ENCODE data around the gene CRADD.
A peak's percentile ranks its signal among the peaks of the same experiment; 100 is the strongest.
"Not testable (repeated sequence)": the region's sequence is repeated elsewhere in the genome, so short reads cannot be mapped to it uniquely, and the experiment has no call there.

CRADD gene

GRCh38 chr12:93773122-93773871 lies 96.1 kb downstream of the CRADD start:
- Histone ChIP-seq H3K9me3 (ENCODE audit: control insufficient read depth in 2 of 2, low read length in 2 of 2) (no peaks in the 10 kb centered on the region), H3K4me1 (ENCODE audit: control insufficient read depth, insufficient read depth, low read length) (peaks cover 14% of the 10 kb centered on the region), H3K36me3 (ENCODE audit: control insufficient read depth in 2 of 2, insufficient read depth in 2 of 2, low read length in 2 of 2) (no peaks in the 10 kb centered on the region), H3K4me3 (ENCODE audit: low read length in 2 of 2) (no peak overlapping the region), H3K27me3 (ENCODE audit: control insufficient read depth in 1 of 2, insufficient read depth in 2 of 2, low read length in 2 of 2) (no peaks in the 10 kb centered on the region), H3K27ac (ENCODE audit: low read length) (no peak overlapping the region), H3K9ac (ENCODE audit: low read length in 2 of 2) (no peak overlapping the region)

GRCh38 chr12:93776581-93777018 lies 99.4 kb downstream of the CRADD start:
- peak overlapping the region in 1 of 2 donors; percentile 35 for H3K4me3 ChIP-seq (ENCODE audit: low read length in 2 of 2)
- no peaks in the 10 kb centered on the region for H3K9me3 ChIP-seq (ENCODE audit: control insufficient read depth in 2 of 2, low read length in 2 of 2)
- H3K9ac ChIP-seq (ENCODE audit: low read length in 2 of 2): peak overlapping the region in 1 of 2 donors; percentile 31
- peak overlapping the region; percentile 56 for H3K27ac ChIP-seq (ENCODE audit: low read length)
- H3K27me3 ChIP-seq (ENCODE audit: control insufficient read depth in 1 of 2, insufficient read depth in 2 of 2, low read length in 2 of 2): no peaks in the 10 kb centered on the region
- peaks cover 29% of the 10 kb centered on the region for H3K4me1 ChIP-seq (ENCODE audit: control insufficient read depth, insufficient read depth, low read length)
- H3K36me3 ChIP-seq (ENCODE audit: control insufficient read depth in 2 of 2, insufficient read depth in 2 of 2, low read length in 2 of 2): no peaks in the 10 kb centered on the region

DNA sequence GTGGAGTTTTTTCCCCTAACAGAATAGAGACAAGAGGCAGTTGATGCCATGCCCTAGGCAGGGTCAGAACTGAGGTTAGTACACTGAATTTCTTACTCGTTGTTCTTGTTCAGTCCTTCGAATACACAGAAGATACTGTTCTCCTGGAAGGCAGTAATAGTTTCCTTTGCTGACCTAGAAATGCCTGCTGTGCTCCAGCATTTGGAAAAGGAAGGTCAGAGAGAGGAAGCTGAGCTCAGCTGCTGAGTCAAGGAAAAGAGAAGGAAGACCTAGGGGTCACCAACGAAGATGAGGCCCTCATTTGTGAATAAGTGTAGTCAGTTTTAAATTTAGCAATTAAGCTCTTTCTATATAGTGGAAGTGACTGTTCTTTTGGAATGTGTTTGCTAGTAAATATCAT lies 100.1 kb downstream of the CRADD start:
- Histone ChIP-seq H3K36me3 (ENCODE audit: control insufficient read depth in 2 of 2, insufficient read depth in 2 of 2, low read length in 2 of 2) (no peaks in the 10 kb centered on the region), H3K4me1 (ENCODE audit: control insufficient read depth, insufficient read depth, low read length) (peaks cover 29% of the 10 kb centered on the region), H3K4me3 (ENCODE audit: low read length in 2 of 2) (peak overlapping the region in 1 of 2 donors; percentile 35), H3K27me3 (ENCODE audit: control insufficient read depth in 1 of 2, insufficient read depth in 2 of 2, low read length in 2 of 2) (no peaks in the 10 kb centered on the region), H3K27ac (ENCODE audit: low read length) (peak overlapping the region; percentile 56), H3K9ac (ENCODE audit: low read length in 2 of 2) (peak overlapping the region in 1 of 2 donors; percentile 31), H3K9me3 (ENCODE audit: control insufficient read depth in 2 of 2, low read length in 2 of 2) (no peaks in the 10 kb centered on the region)

DNA sequence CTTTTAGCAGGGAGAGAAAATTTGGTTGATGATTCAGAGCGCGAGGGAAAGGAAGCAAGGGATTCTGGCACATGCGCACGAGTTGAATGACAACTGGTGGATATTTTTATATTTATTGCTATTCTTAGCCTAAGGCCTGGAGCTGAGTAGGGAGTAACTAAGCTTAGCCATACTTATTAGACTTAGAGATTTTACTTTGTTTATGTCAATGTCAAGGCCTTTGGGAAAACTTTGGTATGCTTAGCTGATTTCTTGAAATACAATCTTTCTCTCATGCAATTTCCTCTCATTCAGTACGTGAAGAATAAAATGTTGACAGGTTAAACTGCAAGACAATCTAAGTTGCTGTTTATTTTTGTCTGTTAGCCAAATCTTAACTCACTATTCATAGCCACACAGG lies 101.1 kb downstream of the CRADD start:
- Histone ChIP-seq H3K36me3 (ENCODE audit: control insufficient read depth in 2 of 2, insufficient read depth in 2 of 2, low read length in 2 of 2) (no peaks in the 10 kb centered on the region), H3K27me3 (ENCODE audit: control insufficient read depth in 1 of 2, insufficient read depth in 2 of 2, low read length in 2 of 2) (no peaks in the 10 kb centered on the region), H3K9me3 (ENCODE audit: control insufficient read depth in 2 of 2, low read length in 2 of 2) (no peaks in the 10 kb centered on the region), H3K4me1 (ENCODE audit: control insufficient read depth, insufficient read depth, low read length) (peaks cover 29% of the 10 kb centered on the region), H3K9ac (ENCODE audit: low read length in 2 of 2) (peak overlapping the region in 1 of 2 donors; percentile 19), H3K27ac (ENCODE audit: low read length) (peak overlapping the region; percentile 56), H3K4me3 (ENCODE audit: low read length in 2 of 2) (peak overlapping the region in 1 of 2 donors; percentile 23)

DNA sequence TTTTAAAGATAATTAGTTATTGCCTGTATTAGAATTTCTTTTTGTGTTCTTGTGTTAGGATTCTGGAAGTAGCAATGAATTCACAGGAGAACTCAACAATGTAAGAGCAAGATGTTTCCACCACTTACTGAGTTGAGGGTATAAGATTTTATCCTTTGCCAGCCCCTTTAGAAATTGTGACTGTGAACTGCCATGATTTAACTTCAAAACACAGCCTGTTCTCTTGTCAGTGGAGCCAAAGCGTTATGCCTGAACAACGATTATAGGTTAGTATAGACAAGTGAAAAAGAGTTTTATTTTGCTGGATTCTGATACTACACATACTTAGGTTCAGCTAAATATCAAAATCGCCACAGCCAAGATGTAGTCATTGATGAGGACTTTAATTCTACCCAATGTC lies 101.6 kb downstream of the CRADD start:
- Histone ChIP-seq H3K36me3 (ENCODE audit: control insufficient read depth in 2 of 2, insufficient read depth in 2 of 2, low read length in 2 of 2) (no peaks in the 10 kb centered on the region), H3K9me3 (ENCODE audit: control insufficient read depth in 2 of 2, low read length in 2 of 2) (no peaks in the 10 kb centered on the region), H3K4me3 (ENCODE audit: low read length in 2 of 2) (peak overlapping the region in 1 of 2 donors; percentile 23), H3K9ac (ENCODE audit: low read length in 2 of 2) (peak overlapping the region in 1 of 2 donors; percentile 19), H3K4me1 (ENCODE audit: control insufficient read depth, insufficient read depth, low read length) (peaks cover 30% of the 10 kb centered on the region), H3K27me3 (ENCODE audit: control insufficient read depth in 1 of 2, insufficient read depth in 2 of 2, low read length in 2 of 2) (no peaks in the 10 kb centered on the region), H3K27ac (ENCODE audit: low read length) (peak overlapping the region; percentile 56)

- H3K9me3 ChIP-seq (ENCODE audit: control insufficient read depth in 2 of 2, low read length in 2 of 2): no peaks in the 10 kb centered on the region
- no peaks in the 10 kb centered on the region for H3K27me3 ChIP-seq (ENCODE audit: control insufficient read depth in 1 of 2, insufficient read depth in 2 of 2, low read length in 2 of 2)
- no peak overlapping the region for H3K4me3 ChIP-seq (ENCODE audit: low read length in 2 of 2)
- H3K4me1 ChIP-seq (ENCODE audit: control insufficient read depth, insufficient read depth, low read length): peaks cover 39% of the 10 kb centered on the region
- peak overlapping the region; percentile 3 for H3K27ac ChIP-seq (ENCODE audit: low read length)
- H3K9ac ChIP-seq (ENCODE audit: low read length in 2 of 2): peak overlapping the region in 1 of 2 donors; percentile 1
- no peaks in the 10 kb centered on the region for H3K36me3 ChIP-seq (ENCODE audit: control insufficient read depth in 2 of 2, insufficient read depth in 2 of 2, low read length in 2 of 2)
Observed at GRCh38 chr12:93780101-93780641, 103.0 kb downstream of the CRADD start.

GRCh38 chr12:93780886-93781285 lies 103.7 kb downstream of the CRADD start:
- not testable (repeated sequence) for H3K9ac ChIP-seq (ENCODE audit: low read length in 2 of 2); H3K27ac ChIP-seq (ENCODE audit: low read length); H3K36me3 ChIP-seq (ENCODE audit: control insufficient read depth in 2 of 2, insufficient read depth in 2 of 2, low read length in 2 of 2); H3K4me3 ChIP-seq (ENCODE audit: low read length in 2 of 2); H3K27me3 ChIP-seq (ENCODE audit: control insufficient read depth in 1 of 2, insufficient read depth in 2 of 2, low read length in 2 of 2); H3K9me3 ChIP-seq (ENCODE audit: control insufficient read depth in 2 of 2, low read length in 2 of 2)
- peaks cover 46% of the 10 kb centered on the region for H3K4me1 ChIP-seq (ENCODE audit: control insufficient read depth, insufficient read depth, low read length)

DNA sequence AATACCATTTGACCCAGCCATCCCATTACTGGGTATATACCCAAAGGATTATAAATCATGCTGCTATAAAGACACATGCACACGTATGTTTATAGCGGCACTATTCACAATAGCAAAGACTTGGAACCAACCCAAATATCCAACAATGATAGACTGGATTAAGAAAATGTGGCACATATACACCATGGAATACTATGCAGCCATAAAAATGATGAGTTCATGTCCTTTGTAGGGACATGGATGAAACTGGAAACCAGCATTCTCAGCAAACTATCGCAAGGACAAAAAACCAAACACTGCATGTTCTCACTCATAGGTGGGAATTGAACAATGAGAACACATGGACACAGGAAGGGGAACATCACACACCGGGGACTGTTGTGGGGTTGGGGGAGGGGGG lies 104.8 kb downstream of the CRADD start:
- H3K36me3 ChIP-seq (ENCODE audit: control insufficient read depth in 2 of 2, insufficient read depth in 2 of 2, low read length in 2 of 2); H3K9ac ChIP-seq (ENCODE audit: low read length in 2 of 2); H3K27me3 ChIP-seq (ENCODE audit: control insufficient read depth in 1 of 2, insufficient read depth in 2 of 2, low read length in 2 of 2); H3K9me3 ChIP-seq (ENCODE audit: control insufficient read depth in 2 of 2, low read length in 2 of 2); H3K27ac ChIP-seq (ENCODE audit: low read length); H3K4me3 ChIP-seq (ENCODE audit: low read length in 2 of 2): not testable (repeated sequence)
- peaks cover 48% of the 10 kb centered on the region for H3K4me1 ChIP-seq (ENCODE audit: control insufficient read depth, insufficient read depth, low read length)

DNA sequence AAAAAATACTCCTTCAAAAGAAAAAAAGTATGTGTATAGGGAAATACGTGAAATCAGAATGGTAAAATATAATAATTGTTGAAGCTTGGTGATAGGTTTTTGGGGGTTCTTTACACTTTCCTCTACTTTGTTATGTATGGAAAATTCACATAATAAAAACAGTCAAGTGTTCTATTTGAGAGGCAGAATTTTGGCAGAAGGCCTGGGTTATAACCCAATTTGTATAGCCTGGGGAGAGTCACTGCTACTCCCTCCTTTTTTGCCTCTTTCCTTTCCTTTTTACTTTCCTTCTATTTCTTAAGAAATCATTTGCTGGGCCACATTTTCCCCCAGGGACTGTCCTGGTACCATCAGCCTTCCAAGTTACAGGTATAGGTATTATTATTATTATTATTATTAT lies 105.7 kb downstream of the CRADD start:
- no peak overlapping the region for H3K4me3 ChIP-seq (ENCODE audit: low read length in 2 of 2)
- H3K9ac ChIP-seq (ENCODE audit: low read length in 2 of 2): no peak overlapping the region
- no peaks in the 10 kb centered on the region for H3K27me3 ChIP-seq (ENCODE audit: control insufficient read depth in 1 of 2, insufficient read depth in 2 of 2, low read length in 2 of 2)
- no peaks in the 10 kb centered on the region for H3K9me3 ChIP-seq (ENCODE audit: control insufficient read depth in 2 of 2, low read length in 2 of 2)
- H3K27ac ChIP-seq (ENCODE audit: low read length): no peak overlapping the region
- peaks cover 39% of the 10 kb centered on the region for H3K4me1 ChIP-seq (ENCODE audit: control insufficient read depth, insufficient read depth, low read length)
- no peaks in the 10 kb centered on the region for H3K36me3 ChIP-seq (ENCODE audit: control insufficient read depth in 2 of 2, insufficient read depth in 2 of 2, low read length in 2 of 2)

GRCh38 chr12:93783832-93784231 lies 106.7 kb downstream of the CRADD start:
- peak overlapping the region; percentile 29 for H3K4me3 ChIP-seq (ENCODE audit: low read length in 2 of 2)
- H3K36me3 ChIP-seq (ENCODE audit: control insufficient read depth in 2 of 2, insufficient read depth in 2 of 2, low read length in 2 of 2): no peaks in the 10 kb centered on the region
- H3K9me3 ChIP-seq (ENCODE audit: control insufficient read depth in 2 of 2, low read length in 2 of 2): no peaks in the 10 kb centered on the region
- peaks cover 33% of the 10 kb centered on the region for H3K4me1 ChIP-seq (ENCODE audit: control insufficient read depth, insufficient read depth, low read length)
- no peaks in the 10 kb centered on the region for H3K27me3 ChIP-seq (ENCODE audit: control insufficient read depth in 1 of 2, insufficient read depth in 2 of 2, low read length in 2 of 2)
- H3K9ac ChIP-seq (ENCODE audit: low read length in 2 of 2): peak overlapping the region; percentile 43 to 49
- H3K27ac ChIP-seq (ENCODE audit: low read length): peak overlapping the region; percentile 86
